Rectal smooth muscle tissue (tissue), 1 donor: Measurements from ENCODE around the gene ADGRD1.

Experiments used
- H3K27ac ChIP-seq: one replicate; pipeline ENCODE4 v1.7.0; 2013; ENCODE audit warnings: low read depth, low read length, inconsistent platforms
- H3K27me3 ChIP-seq: one replicate; pipeline ENCODE4 v1.7.0; 2013; ENCODE audit warnings: low read length; ENCODE audit not compliant: control insufficient read depth, insufficient read depth
- H3K36me3 ChIP-seq: one replicate; pipeline ENCODE4 v1.7.0; 2013; ENCODE audit warnings: low read length; ENCODE audit not compliant: control insufficient read depth, insufficient read depth
- H3K4me1 ChIP-seq: one replicate; pipeline ENCODE4 v1.7.0; 2013; ENCODE audit warnings: low read length; ENCODE audit not compliant: control insufficient read depth, insufficient read depth
- H3K4me3 ChIP-seq: one replicate; pipeline ENCODE4 v1.7.0; 2013; ENCODE audit warnings: low read length
- H3K9ac ChIP-seq: one replicate; pipeline ENCODE4 v1.7.0; 2013; ENCODE audit warnings: low read length

The ADGRD1 gene

DNA sequence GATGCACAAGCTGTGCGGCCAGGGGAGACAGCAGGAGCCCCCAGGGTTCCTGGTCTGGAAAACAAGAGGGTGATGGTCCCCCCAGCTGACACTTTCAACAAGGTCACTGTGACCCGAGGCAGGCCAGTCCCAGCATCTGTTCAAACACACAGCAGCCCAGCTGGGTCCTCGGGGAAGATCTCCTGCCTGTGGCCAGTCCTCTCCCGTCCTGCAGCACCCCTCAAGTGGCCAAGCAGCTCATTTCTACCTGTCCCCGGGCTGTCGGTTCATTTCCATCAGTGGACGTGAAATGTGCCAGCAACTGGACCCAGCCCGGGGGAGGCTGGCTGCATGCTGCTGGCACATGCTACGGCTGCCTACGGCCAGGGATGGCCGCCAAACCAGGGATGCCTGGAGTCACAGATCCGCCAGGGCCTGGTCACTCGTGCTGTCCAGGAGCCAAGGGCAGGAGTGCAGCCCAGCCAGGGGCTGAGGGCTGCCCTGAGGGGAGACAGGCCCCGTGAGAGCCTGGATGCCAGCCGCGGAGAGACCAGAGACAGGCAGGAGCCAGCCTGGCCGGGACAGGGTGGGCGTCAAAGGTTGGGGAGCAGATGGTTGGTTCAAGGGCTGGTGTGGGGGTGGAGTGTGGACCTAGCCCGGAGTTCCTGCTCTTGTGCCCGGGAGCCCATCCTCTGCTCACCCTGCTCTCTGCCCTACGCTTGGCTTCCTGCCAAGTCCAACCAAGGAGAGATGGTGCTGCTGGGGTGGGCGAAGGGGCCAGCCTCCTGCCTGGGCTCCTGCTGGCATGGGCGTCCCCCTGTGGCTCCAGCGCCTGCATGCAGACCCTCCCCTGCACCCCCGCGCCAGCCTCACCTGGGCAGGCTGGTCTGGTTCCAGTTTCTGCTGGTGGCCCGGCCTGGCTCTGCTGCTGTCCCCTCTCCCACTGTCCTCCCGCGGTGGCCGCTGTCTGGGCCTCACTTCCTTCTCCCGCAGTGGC is 143.8 kb downstream of the ADGRD1 start:
- H3K4me3 ChIP-seq = no peak overlapping the region
- no peak overlapping the region for H3K27ac ChIP-seq
- no peaks in the 10 kb centered on the region for H3K27me3 ChIP-seq
- no peaks in the 10 kb centered on the region for H3K36me3 ChIP-seq
- no peaks in the 10 kb centered on the region for H3K4me1 ChIP-seq
- H3K9ac ChIP-seq = no peak overlapping the region

DNA sequence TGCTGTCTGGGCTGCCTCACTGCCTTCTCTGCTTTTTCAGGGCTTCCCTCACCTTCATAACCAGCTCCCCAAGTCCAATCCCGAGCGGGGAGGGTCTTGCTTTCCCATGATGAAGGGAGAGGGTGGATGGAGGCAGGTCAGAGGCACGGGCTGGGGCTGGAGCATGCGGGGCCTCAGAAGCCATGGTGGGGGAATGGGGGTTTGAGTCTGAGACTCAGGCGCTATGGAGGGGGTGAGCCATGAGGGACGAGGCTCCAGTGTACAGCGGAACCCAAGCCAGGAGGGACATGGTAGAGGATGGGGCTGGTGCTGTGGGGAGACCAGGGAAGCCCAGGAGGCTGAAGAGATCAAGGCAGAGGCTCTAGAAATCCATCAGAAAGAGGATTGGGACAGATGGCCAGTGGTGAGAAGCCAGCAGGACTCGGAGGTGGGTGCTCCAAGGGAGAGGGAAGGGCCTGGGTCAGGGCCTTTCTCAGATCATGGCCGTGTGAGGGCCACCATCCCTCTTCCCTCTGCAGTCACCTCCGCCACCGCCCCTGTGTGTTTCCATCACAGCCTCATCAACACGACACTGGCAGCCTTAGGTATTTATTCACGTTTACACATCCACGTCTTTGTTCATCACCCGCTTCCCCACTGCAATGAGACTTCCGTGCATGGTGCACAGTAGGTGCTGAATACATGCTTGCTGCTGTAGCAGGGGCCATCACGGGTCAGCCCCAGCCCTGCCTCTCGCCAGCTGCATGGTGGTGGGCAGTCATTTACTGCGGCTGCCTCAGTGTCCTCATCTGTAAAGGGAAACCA is 144.7 kb downstream of the ADGRD1 start:
- no peak overlapping the region for H3K27ac ChIP-seq
- no peak overlapping the region for H3K9ac ChIP-seq
- no peaks in the 10 kb centered on the region for H3K36me3 ChIP-seq
- H3K4me1 ChIP-seq = no peaks in the 10 kb centered on the region
- no peak overlapping the region for H3K4me3 ChIP-seq
- no peaks in the 10 kb centered on the region for H3K27me3 ChIP-seq

DNA sequence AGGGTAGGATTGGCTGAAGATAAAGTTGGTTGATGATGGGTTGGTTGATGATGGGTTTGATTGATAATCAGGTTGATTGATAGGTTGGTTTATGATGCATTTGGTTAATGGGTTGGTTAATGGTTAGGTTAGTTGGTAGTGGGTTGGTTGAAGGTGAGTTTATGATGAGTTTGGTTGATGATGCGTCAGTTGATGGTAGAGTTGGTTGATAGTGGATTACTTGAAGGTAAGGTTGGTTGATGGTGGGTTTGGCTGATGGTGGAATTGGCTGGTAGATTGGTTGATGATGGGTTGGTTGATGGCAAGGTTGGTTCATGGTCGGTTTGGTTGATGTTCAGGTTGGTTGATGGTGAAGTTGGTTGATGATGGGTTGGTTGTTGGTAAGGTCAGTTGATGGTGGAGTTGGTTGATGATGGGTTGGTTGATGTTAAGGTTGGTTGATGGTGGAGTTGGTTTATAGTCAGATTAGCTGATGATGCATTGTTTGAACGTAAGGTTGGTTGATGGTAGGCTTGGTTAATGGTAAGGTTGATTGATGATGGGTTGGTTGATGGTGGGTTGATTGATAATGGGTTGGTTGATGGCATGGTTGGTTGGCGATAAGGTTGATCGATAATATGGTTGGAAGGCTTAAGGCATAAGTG is 146.4 kb downstream of the ADGRD1 start:
- no peak overlapping the region for H3K4me3 ChIP-seq
- H3K9ac ChIP-seq = no peak overlapping the region

DNA sequence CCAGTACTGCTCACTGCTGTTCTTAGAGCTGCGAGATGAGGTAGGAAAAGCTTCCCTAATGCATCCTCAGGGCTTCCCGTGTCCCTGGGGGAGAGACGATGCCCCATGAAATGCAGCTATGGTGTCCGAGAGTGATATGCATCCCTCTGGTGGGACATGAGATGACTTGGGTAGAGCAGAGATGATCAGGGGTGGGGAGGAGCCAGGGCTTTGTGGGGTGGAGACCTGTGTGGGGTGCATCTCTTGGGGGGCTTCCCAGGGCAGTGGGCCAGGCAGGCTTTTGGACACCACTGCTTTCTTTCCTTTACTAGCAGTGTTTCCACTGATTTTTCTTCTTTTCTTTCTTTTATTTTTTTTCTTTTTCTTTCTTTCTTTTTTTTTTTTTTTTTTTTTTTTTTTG is 147.3 kb downstream of the ADGRD1 start:
- Histone ChIP-seq H3K36me3 (no peaks in the 10 kb centered on the region), H3K4me1 (no peaks in the 10 kb centered on the region), H3K9ac (no peak overlapping the region), H3K4me3 (no peak overlapping the region), H3K27ac (no peak overlapping the region), H3K27me3 (no peaks in the 10 kb centered on the region)

More for the DNA sequence above, 146.4 kb downstream of the ADGRD1 start:
- Histone ChIP-seq H3K4me1 (no peaks in the 10 kb centered on the region), H3K27ac (no peak overlapping the region), H3K36me3 (no peaks in the 10 kb centered on the region), H3K27me3 (no peaks in the 10 kb centered on the region)

DNA sequence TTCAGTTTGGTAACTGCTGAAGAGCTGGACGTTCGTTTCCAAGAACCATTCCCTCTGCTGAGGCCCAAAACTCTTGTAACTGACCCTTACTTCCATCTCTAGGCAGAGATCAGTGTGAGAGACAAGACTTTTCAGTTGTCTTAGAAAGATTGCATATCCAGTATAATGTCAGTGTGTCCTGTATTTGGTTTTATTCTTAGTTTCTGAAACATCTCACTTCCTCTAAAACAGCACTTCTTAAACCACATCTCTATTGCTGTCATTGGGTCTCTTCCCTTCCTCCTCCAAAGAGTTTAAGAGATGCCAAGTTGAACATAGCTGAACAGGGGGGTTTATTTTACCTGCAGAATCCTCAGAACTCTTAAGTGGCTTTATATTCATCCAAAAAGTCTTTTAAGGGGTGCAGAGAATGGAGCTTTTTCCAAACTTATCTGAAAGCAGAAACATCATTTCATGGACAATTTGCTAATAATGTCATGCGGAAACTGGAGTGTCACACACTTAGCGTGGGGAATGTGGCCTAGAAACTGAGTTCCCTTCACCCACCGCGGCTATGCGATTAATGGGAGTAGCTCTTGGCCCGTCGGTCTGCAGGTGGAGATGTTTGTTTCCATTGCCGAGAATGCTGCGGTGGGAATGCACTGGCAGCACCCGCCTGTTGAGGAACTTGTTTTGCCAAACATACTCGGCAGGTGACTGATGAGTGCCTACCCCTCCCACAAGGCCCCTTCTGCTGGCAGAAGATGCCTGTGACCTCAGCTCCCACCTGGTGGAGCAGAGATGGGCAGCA is 148.2 kb downstream of the ADGRD1 start:
- Histone ChIP-seq H3K4me3 (no peak overlapping the region), H3K27ac (no peak overlapping the region), H3K36me3 (no peaks in the 10 kb centered on the region), H3K4me1 (no peaks in the 10 kb centered on the region), H3K9ac (no peak overlapping the region), H3K27me3 (no peaks in the 10 kb centered on the region)

DNA sequence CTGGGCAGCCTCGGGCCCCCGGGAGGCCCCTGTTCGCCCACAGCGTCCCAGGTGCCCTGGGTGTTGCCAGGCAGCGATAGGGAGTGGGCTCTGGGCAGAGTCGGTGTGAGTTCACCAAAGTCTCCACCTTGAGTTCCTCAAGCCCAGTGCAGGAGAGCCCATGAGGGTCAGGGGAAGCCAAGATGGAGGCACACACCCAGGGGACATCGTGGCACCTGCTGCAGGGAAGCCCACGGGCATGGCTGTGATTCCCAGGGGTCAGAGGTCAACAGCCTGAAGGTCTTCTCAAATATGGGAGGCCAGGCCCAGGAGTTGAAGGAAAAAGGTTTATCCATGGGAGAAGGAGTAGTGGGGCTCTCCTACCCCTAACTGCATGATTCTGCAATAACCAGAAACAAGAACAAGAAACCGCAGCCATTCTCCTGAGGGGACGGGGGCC is 148.8 kb downstream of the ADGRD1 start:
- Histone ChIP-seq H3K9ac (no peak overlapping the region), H3K4me1 (no peaks in the 10 kb centered on the region), H3K27ac (no peak overlapping the region), H3K4me3 (no peak overlapping the region), H3K36me3 (no peaks in the 10 kb centered on the region), H3K27me3 (no peaks in the 10 kb centered on the region)

DNA sequence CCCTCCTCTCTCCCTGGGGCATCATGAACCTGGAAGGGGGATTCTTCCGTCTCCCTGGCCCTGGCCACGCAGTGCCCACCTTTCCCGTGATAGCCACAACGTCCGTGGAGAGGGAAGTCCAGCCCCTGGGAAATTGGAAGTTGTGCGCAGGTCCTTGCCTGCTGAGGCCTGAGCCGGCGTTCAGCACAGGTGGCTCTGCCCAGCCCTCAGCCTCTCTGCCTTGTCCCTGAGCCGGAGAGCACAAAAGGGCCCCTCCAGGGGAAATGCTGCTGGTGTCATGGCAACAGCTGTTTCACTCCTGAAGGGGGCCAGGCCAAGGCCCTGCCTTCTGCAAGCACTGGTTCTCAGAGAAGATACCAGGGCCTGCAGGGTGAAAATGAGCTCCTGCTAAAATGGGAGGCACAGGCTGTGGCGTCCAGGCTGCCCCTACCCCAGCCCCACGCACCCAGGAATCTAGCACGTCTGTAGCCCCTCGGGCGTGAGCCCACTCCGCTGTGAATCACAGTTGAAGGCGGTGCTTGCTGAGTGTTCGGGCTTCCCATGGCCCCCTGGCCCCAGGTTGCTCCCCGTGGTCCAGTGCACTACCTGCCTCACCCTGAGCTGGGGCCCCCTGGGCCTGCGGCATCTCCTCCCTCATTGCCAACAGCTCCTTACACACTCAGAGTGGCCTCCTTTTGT is 149.4 kb downstream of the ADGRD1 start:
- Histone ChIP-seq H3K4me3 (no peak overlapping the region), H3K36me3 (no peaks in the 10 kb centered on the region), H3K27me3 (no peaks in the 10 kb centered on the region), H3K4me1 (no peaks in the 10 kb centered on the region), H3K27ac (no peak overlapping the region), H3K9ac (no peak overlapping the region)

DNA sequence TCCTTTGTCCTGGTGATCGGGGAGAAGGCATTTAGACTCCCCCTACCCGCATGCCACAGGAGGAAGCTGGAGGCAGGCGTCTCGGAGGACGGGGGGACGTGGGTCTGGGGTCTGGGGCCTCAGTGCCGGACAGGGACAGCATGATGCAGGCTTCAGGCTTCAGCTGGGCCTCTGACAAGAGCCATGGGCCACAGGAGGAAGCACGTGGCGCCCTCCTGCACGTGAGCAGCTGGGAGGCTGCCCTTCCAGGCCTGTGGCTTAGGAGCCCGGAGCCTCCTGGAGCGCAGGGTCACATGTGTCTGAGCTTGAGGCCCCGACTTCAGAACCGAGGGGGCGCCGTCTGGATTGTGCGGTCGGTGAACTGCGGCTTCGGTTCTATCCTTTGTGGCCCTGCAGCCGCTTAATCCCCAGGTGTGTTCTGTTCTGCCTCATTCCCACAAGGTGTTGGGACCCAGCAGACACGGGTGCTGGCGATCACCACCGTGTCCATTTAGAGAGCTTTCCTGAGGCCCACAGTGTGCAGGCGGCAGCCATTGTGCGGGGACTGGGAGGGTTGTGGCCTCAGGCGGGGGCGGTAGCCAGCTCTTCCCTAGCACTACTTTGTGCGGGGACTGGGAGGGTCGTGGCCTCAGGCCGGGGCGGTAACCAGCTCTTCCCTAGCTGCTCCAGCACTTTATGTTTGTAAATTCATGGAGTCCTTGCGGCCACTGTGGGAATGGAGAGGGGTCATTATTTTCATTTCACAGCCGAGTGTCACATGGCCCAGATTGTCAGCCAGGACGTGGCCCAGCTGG is 150.2 kb downstream of the ADGRD1 start:
- Histone ChIP-seq H3K4me1 (no peaks in the 10 kb centered on the region), H3K27ac (no peak overlapping the region), H3K9ac (no peak overlapping the region), H3K4me3 (no peak overlapping the region), H3K36me3 (no peaks in the 10 kb centered on the region), H3K27me3 (no peaks in the 10 kb centered on the region)

DNA sequence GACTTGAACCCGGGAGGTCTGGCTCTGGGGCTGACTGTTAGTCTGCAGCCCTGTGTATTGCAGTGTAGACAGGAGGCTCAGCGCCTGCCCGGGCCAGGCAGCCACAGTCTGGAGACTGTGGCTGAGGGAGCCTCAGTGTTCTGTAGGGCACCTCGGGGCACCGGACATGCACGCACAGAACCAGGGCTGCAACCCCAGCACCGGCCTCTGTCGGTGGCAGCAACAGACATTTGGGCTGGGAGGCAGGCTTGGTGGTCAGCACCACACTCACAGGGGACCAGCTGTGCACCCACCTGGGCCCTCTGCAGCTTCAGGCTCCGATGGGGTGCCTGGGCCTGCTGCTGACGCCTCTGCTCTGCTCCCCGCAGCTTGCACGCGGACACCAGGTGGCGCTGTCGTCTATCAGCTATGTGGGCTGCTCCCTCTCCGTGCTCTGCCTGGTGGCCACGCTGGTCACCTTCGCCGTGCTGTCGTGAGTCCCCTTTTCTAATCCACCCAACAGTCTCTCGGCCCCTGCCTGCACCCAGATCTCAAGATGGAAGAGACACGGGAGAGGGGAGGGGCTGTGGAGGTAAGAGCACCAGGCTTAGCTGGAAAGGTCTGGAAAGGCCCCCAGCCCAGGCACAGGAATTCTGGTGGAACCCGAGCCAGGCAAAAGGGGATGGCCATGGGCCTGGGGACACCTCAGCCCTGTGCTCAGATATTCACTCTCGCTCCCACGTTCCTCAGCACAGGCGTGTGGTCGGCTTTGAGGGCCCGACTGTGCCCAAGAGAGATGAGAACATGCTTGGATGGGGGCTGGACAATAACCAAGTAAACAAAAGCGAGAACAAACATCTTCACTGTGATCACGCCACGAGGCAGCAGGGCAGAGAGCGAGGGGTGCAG is 151.0 kb downstream of the ADGRD1 start:
- Histone ChIP-seq H3K9ac (no peak overlapping the region), H3K4me3 (no peak overlapping the region), H3K27ac (no peak overlapping the region), H3K27me3 (no peaks in the 10 kb centered on the region), H3K36me3 (no peaks in the 10 kb centered on the region), H3K4me1 (no peaks in the 10 kb centered on the region)

DNA sequence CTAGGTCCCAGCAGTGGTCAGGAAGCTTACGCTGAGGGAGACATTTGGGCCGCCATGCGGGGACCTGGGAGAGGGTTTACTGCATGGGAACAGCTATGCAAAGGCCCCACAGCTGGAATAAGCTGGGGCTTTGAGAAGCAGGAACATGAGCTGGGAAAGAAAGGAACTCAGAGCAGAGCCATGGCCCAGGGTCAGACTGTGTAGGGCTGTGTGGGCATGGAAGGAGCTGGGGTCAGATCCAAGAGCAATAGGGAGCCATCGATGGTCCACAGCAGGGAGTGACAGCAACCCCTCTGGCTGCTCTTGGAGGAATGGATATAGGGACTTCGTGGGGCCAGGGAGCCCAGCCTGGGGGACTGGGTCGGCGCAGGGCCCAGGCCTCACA is 151.6 kb downstream of the ADGRD1 start:
- Histone ChIP-seq H3K27me3 (no peaks in the 10 kb centered on the region), H3K9ac (no peak overlapping the region), H3K4me1 (no peaks in the 10 kb centered on the region), H3K36me3 (no peaks in the 10 kb centered on the region), H3K27ac (no peak overlapping the region), H3K4me3 (no peak overlapping the region)
